ENCODE data around the gene LCK.

The LCK gene

GRCh38 chr1:32250893-32251716 is at the start of gene LCK:
LCK (plus strand) TSS chr1:32251265; CDS start chr1:32274330, 23,065 bp downstream.
- in situ Hi-C loops (cut with MboI; ENCODE audit: low sequenced_read_pairs) = no loop called here

DNA sequence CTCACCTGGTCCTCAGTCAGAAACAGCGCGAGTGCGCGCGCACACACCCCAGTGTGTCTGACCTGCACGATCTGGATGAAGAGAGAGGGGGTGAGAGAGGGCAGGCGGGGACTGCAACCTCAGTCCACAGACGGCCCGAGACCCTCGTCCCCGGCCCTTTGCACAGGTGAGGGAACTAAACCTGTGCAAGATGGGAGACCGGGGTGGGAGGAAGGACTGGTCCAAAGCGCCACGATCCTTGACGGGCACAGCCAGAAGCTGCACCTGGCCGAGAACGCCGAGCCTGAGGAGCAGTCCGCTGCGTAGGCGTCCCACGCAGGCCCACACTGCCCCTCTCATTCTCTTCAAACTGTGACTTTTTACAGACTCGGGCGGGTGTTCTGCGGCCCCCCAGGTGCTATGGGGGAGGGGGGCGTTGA is 46.1 kb upstream of the LCK start:
- in situ Hi-C loops (cut with MboI; ENCODE audit: low sequenced_read_pairs) = loop anchor here (25.0 kb wide), 1 partner anchor 157 kb away; the partner anchor contains the start of genes FAM229A and TSSK3

DNA sequence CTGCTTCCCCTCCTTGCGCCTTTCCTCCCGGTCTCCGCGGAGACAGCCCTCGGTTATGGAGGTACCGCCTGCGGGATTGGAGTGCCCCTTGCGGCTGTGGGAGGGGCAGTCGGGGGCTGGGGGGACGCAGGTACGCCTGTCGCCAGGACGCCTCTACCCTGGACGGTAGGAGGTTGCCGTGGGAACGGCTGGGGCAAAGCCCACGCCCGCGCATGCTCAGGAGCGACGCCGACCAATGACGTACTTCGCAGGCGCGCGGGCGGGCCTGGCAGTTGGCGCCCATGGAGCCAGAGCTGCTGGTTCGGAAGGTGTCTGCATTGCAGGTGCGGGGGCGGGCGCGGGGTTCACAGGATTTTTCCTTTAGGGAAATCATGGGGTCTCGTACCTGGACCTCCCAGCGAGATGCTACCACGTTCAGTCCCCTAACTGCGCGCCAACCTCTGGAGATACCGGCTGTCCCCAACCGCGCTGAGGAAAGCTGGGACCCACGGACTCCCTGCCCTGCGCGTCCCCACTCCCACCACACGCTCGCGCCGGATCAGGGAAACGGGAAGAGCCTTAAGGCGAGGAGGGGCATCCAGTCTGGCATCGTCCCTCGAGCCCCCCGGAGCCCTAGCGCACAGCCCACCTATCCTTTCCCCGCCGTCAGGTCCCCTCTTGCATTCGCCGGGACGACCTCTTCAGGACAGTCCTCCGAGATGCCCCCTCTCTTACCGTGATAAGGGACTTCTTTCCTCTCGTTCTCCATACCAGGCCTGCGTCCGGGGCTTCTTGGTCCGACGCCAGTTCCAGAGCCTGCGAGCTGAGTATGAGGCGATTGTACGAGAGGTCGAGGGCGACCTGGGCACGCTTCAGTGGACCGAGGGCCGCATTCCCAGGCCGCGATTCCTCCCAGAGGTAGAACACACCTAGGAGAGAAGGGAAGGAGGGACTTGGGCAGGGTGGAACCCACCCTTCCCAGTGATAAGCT is 45.4 kb upstream of the LCK start, which contains the start of gene IQCC:
Gene IQCC (plus strand): TSS at position 271 of the 970 bp plus-strand sequence. CDS start 11 bp downstream, at position 282.
- in situ Hi-C loops (cut with MboI; ENCODE audit: low sequenced_read_pairs) = loop anchor here (25.0 kb wide), 1 partner anchor 157 kb away; the partner anchor contains the start of genes FAM229A and TSSK3

- in situ Hi-C loops (cut with MboI; ENCODE audit: low sequenced_read_pairs) = loop anchor here (25.0 kb wide), 1 partner anchor 154 kb away; the partner anchor contains the start of genes FAM229A and TSSK3
Measured at GRCh38 chr1:32208469-32208868, 42.6 kb upstream of the LCK start.

DNA sequence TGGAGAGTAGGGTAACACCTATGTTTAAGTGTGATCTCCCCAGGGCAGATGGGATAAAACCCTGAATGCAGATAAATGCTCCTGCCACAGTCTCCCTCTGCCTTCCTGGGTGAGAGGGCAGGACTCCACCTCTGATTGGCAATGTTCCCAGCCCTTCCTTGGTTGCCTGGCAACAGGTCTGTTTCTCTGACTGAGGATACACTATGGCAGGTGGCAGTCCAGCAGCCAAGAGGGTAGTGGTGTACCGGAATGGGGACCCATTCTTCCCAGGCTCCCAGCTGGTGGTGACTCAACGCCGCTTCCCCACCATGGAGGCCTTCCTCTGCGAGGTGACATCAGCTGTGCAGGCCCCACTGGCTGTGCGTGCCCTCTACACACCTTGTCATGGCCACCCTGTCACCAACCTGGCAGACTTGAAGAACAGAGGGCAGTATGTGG is 42.2 kb upstream of the LCK start, which contains the start of gene DCDC2B:
Gene DCDC2B (plus strand): TSS at position 199 of the 438 bp plus-strand sequence. CDS start 5 bp downstream, at position 204.
- in situ Hi-C loops (cut with MboI; ENCODE audit: low sequenced_read_pairs) = loop anchor here (25.0 kb wide), 1 partner anchor 153 kb away; the partner anchor contains the start of genes FAM229A and TSSK3

GRCh38 chr1:32215629-32216480 is 35.2 kb upstream of the LCK start:
- in situ Hi-C loops (cut with MboI; ENCODE audit: low sequenced_read_pairs) = loop anchor here (25.0 kb wide), 1 partner anchor 146 kb away; the partner anchor contains the start of genes FAM229A and TSSK3

- in situ Hi-C loops (cut with MboI; ENCODE audit: low sequenced_read_pairs) = loop anchor here (25.0 kb wide), 1 partner anchor 146 kb away; the partner anchor contains the start of genes FAM229A and TSSK3
Measured at GRCh38 chr1:32216566-32216965, 34.5 kb upstream of the LCK start.

DNA sequence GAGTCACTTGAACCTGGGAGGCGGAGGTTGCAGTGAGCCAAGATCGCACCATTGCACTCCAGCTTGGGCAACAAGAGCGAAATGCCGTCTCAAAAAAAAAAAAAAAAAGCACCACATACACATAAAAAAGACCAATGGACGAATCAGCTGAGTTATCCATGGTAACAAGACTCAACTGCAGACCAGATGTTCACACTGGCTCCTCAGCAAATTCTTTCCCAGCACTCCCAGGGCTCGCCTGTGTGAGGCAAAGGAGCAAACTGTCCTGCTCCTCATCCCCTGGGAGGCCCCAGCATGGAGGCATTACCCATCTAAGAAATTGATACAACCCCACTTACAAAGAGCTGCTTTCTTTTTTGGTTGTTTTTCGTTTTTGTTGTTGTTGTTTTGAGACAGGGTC is 32.0 kb upstream of the LCK start:
- in situ Hi-C loops (cut with MboI; ENCODE audit: low sequenced_read_pairs) = loop anchor here (25.0 kb wide), 1 partner anchor 143 kb away; the partner anchor contains the start of genes FAM229A and TSSK3

DNA sequence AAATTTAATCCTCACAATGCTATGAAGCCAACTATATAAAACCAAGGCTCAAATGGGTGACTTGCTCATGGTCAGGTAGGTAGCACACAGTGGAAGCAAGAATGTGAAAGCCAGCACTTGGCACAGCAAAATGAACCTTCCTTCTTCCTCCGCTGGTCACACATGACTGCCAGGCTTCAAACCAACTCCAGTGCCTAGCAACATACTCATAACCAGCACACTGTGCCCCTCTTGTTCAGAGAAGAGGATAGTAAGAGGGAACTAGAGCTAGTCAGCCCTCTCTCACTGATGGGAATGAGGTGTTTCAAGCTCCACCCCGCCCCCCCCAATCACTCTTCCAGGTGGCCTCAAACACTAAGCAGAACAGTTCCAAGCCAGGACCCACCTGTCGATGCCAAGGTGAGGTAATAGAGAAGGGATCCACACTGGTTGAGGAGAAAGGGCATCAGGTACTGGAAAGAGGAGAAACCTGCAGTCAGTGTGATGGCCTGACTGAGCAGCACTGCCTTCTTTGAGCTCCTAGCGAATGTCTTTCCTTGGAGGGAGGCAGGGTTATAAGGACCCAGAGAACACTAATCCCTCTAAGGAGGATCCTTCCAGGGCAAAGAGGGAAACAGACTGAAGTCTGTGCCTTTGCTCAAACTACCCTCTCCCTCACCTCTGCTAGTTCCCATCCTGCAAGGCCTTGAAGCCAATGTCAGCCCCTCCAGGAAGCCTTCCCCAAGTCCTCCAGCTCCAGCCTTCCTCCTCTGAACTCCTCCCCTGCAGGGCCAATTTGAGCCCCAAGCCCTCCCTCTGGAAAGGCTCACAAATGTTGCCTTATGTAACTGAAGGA is 30.1 kb upstream of the LCK start:
- in situ Hi-C loops (cut with MboI; ENCODE audit: low sequenced_read_pairs) = loop anchor here (25.0 kb wide), 1 partner anchor 141 kb away; the partner anchor contains the start of genes FAM229A and TSSK3

DNA sequence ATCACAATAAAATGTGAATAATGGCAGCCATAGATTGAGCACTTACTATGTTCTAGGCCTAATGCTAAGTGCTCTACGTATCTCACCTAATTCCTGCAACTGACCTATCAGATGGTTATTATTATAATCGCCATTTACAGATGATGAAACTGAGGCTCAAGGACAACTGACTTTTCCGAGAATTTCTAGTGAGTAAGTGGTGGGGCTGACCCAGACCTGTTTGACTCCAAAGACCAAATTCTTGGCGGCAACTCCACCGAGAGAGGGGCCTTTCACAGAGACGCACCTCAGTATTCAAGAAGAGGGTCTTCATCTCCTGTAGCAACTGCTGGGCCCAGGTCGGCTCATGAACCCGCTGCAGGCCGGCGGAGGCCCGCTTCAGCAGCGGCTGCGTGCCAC is 29.5 kb upstream of the LCK start:
- in situ Hi-C loops (cut with MboI; ENCODE audit: low sequenced_read_pairs) = loop anchor here (25.0 kb wide), 1 partner anchor 141 kb away; the partner anchor contains the start of genes FAM229A and TSSK3

DNA sequence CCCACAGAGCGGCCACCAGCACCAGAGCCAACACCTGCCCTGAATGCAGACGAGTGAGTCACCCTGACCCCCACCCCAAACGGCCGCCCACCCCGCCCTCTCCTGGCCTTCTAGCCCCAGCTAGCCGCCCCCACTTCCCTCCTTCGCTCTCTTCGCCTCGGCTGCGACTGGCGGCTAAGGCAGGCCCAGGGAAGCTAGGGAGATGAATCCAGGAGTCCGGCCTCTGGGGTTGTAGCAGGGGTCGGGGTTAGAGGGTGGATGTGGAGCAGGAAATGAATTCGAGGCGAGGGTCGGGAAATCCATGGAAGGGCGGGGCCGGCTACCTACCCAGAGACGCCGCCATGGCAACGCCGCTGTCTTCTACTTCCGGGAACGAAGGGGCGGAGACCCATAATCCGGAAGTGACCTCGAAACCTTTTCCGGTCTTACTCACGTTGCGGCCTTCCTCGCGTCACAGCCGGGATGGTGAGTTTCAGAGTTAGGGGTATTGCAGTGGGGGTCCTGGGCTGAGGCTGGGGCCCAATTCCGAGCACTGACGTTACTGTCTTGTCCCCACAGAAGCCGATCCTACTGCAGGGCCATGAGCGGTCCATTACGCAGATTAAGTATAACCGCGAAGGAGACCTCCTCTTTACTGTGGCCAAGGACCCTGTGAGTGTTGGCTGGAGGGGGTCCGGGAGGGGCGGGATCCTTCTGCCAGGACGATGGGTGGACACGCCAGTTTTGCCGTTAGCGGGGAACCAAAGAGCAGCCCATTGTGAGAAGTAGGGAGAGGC is 28.9 kb upstream of the LCK start, which contains the start of the genes EIF3I and TMEM234:
Gene EIF3I (plus strand): TSS at position 428 of the 776 bp plus-strand sequence. CDS start 35 bp downstream, at position 463.
Gene TMEM234 (minus strand): TSS at position 374 of the 776 bp plus-strand sequence. CDS start 31 bp downstream, at position 343.
- in situ Hi-C loops (cut with MboI; ENCODE audit: low sequenced_read_pairs) = loop anchor here (25.0 kb wide), 1 partner anchor 140 kb away; the partner anchor contains the start of genes FAM229A and TSSK3

GRCh38 chr1:32223683-32224082 is 27.4 kb upstream of the LCK start:
- in situ Hi-C loops (cut with MboI; ENCODE audit: low sequenced_read_pairs) = loop anchor here (25.0 kb wide), 1 partner anchor 139 kb away; the partner anchor contains the start of genes FAM229A and TSSK3

- in situ Hi-C loops (cut with MboI; ENCODE audit: low sequenced_read_pairs) = loop anchor here (25.0 kb wide), 1 partner anchor 138 kb away; the partner anchor contains the start of genes FAM229A and TSSK3
Measured at GRCh38 chr1:32224285-32224684, 26.8 kb upstream of the LCK start.

DNA sequence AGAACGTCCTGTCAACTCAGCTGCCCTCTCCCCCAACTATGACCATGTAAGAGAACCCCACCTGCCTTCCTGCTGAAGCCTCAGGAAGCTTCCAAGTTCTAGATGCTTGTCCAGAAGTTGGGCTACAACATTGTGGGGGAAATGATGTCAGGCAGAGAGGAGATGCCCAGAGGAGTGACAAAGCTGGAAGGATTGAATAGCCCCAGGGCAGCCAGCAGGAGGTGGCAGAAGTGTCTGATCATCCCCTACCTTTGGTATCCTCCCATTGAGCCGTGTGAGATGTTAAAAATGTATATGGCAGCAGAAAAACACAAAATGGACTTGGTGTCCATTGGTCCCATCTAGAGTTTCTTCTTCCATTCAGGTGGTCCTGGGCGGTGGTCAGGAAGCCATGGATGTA is 22.3 kb upstream of the LCK start:
- in situ Hi-C loops (cut with MboI; ENCODE audit: low sequenced_read_pairs) = no loop called here

DNA sequence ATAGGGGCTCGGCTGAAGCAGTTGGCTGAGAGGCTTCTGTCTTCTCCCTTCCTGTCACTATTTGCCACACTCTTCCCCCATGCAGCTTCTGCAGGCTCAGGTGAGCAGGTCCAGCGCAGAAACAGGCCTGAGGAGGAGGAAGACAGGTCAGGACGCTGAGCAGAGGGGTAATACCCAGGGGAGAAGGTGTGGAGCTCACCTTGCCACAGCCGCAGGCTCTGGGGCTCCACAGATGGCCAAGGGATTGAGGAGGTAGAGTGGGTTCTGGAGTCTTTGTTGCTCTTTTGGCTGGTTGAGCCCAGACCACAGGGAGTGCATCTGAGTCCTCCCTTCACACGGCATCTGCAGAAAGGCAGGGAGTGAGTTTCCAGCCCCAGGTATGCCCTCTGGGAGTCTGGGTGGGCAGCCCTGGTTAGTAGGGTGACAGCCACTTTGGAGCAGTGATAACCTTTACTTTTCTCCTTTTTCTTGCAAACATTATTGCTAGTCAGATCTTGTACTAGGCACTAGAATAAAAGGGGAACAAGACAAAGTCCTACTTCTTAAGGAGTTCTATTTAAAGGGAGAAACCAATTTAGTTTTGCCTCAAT is 19.1 kb upstream of the LCK start:
- in situ Hi-C loops (cut with MboI; ENCODE audit: low sequenced_read_pairs) = no loop called here

- in situ Hi-C loops (cut with MboI; ENCODE audit: low sequenced_read_pairs) = no loop called here
Measured at GRCh38 chr1:32232558-32233304, 18.3 kb upstream of the LCK start.

Data from HL-60/S4 treated with phorbol 12-myristate 13-acetate at 8.2 ng/mL for 4 days and 3 days (cell line).